Astrocyte of the cerebellum (primary cell): ENCODE results near the gene FSCN2.

Experiments used
- DNase-seq: peaks from one replicate; pipeline ENCODE4 v3.0.0-alpha.2; 2011; ENCODE audit warnings: low read depth
- H3K4me3 ChIP-seq: 2 replicates; pipeline ENCODE4 v1.5.1; 2011; ENCODE audit warnings: mild to moderate bottlenecking, low read depth, low read length, moderate library complexity
- CTCF ChIP-seq: IDR thresholded peaks from 2 replicates; pipeline ENCODE4 v1.5.1; 2012; ENCODE audit warnings: low read length, low read depth, moderate library complexity, mild to moderate bottlenecking; ENCODE audit errors: missing control alignments
- in situ Hi-C: cut with HindIII; loops from 2 replicates; pipeline ENCODE4 v1.10.0; 2017; ENCODE audit warnings: low sequenced_read_pairs

FSCN2 gene

DNA sequence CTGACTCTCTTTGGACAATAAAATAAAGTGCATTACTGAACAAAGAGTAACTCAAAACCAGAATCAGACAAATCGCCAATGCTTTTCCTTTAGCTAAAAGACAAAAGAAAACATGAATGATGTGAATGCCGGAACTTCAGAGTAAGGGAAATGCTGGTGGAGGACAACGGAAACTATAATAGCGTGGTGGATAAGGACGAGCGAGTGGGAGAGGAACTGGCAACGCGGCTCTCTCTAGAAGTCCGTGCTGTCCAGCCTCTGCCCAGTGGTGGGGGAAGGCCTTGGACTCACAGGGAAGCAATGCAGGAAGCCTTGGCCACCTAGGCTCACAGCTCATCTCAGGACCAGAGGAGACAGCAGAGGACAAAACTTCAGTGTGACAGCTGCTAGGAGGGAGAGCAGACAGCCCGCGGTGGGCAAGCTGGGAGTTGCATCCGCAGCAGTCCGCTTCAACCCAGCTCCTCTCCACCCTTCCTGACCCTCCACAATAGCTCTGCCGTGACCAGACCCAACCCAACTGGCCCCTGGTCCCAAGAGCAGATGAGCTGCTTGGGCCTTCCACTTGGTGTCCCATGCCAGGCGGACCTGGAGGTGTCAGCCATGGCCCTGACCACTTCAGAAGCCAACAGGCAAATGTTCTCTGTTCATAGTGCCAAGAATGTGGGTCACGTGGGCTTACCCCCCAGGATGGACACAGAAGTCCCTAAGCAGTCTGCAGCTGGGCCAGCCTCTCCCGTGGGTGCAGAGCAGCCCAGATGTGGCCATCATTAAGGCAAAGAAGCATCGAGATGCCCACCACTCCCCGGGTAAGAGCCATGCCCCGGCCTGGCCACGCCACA is 29.3 kb downstream of the FSCN2 start:
- H3K4me3 ChIP-seq: no peak overlapping the region
- in situ Hi-C loops: no loop called here
- no peak for DNase-seq
- TF ChIP-seq CTCF: no peak

DNA sequence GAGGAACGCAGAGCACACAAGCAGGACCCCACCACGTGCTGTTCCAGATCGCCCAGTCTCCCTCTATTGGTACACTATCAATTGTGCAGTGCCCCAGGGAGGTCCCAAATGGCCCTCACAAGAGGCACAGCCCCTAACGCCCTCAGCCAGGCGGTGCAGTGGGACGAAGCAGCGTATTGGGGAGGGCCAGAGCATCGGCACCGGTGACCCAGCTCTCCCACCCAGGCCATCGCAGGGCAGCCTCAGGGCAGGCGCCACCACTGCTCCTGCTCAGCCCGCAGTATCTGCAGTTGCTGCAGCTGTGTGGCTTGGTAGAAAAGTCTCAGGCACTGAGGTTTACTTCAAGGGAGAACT is 29.9 kb downstream of the FSCN2 start:
- in situ Hi-C loops: no loop called here
- H3K4me3 ChIP-seq: no peak overlapping the region
- no peak for TF ChIP-seq CTCF

GRCh38 chr17:81558941-81559806 is 31.0 kb downstream of the FSCN2 start:
- in situ Hi-C loops: no loop called here
- peak; percentile 60 for TF ChIP-seq CTCF
- DNase-seq: no peak
- no peak overlapping the region for H3K4me3 ChIP-seq

More for the DNA sequence above, 29.9 kb downstream of the FSCN2 start:
- no peak for DNase-seq

GRCh38 chr17:81561494-81561885 is 33.3 kb downstream of the FSCN2 start:
- DNase-seq: no peak
- TF ChIP-seq CTCF: no peak
- no peak overlapping the region for H3K4me3 ChIP-seq
- in situ Hi-C loops: no loop called here

DNA sequence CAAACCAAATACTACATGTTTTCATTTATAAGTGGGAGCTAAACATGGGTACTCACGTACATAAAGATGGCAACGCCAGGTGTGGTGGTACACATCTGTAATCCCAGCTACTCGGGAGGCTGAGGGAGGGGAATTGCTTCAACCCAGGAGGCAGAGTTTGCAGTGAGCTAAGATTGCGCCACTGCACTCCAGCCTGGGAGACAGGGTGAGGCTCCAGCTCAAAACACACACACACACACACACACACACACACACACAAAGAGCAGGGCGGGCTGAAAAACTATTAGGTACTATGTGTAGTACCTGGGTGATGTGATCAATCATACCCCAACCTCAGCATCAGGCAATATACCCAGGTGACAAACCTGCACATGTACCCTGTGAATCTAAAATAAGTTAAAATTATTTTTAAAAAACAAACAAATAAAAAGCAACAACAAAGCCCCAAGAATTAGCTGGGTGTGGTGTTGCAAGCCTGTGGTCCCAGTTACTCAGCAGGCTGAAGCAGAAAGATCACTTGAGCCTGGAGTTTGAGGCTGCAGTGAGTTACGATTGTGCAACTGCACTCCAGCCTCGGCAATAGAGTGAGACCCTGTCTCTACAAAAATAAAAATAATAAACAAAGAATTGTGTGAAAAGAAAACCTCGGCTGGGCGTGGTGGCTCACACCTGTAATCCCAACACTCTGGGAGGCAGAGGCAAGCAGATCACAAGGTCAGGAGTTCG is 35.8 kb downstream of the FSCN2 start:
- in situ Hi-C loops: no loop called here
- DNase-seq: no peak
- no peak for TF ChIP-seq CTCF
- no peak overlapping the region for H3K4me3 ChIP-seq

- DNase-seq: no peak
- TF ChIP-seq CTCF: no peak
- in situ Hi-C loops: loop anchor here (5.0 kb wide), 1 partner anchor 47 kb away; no protein-coding TSS in a partner anchor
- no peak overlapping the region for H3K4me3 ChIP-seq
Observed at GRCh38 chr17:81564778-81565177, 36.6 kb downstream of the FSCN2 start.
